Left ventricle myocardium inferior (tissue), 1 donor: ENCODE measurements around the gene MATK. TPM values are rescaled to one million over a fixed set of nuclear protein-coding genes. Genes with fewer than 3 reads are reported as not detected.
A peak's percentile ranks its signal among the peaks of the same experiment; 100 is the strongest.

Experiments used
- DNase-seq: peaks from one replicate; pipeline ENCODE4 v3.0.0-alpha.2; 2020
- H3K27ac ChIP-seq: fragments of 200-600 bp; replicated peaks from 2 replicates; pipeline ENCODE4 v1.8.0; 2021
- H3K27me3 ChIP-seq: fragments of 200-600 bp; 2 replicates; pipeline ENCODE4 v1.8.0; 2021; ENCODE audit warnings: low read depth
- H3K36me3 ChIP-seq: fragments of 200-600 bp; 2 replicates; pipeline ENCODE4 v1.8.0; 2021
- H3K4me1 ChIP-seq: fragments of 200-600 bp; 2 replicates; pipeline ENCODE4 v1.8.0; 2021
- H3K4me3 ChIP-seq: fragments of 200-600 bp; 2 replicates; pipeline ENCODE4 v1.8.0; 2021; ENCODE audit warnings: mild to moderate bottlenecking, moderate library complexity
- H3K9me3 ChIP-seq: fragments of 200-600 bp; replicated peaks from 2 replicates; pipeline ENCODE4 v1.8.0; 2021
- intact Hi-C: fragments of 100-400 bp; cut with micrococcal nuclease; formaldehyde crosslinking; loops from one replicate; pipeline ENCODE4 v1.11.0; 2022
- long read RNA-seq: library from polyadenylated mRNA; unstranded; transcript quantifications from one replicate; pipeline ENCODE4 v2.0.0, GENCODE V29; 2021
- total RNA-seq: library from RNA; stranded (reverse); fragmentation: NEBNext Ultra II Directional; extraction: Animal tissue kit (Norgen Biotek cat#: 25700); gene quantifications from one replicate; pipeline ENCODE4 v1.2.1, GENCODE V29; 2021
- TF ChIP-seq, protein P1 (sequence below): fragments of 200-600 bp; IDR thresholded peaks from 2 replicates; pipeline ENCODE4 v1.8.0; 2021; ENCODE audit warnings: antibody characterized with exemption, mild to moderate bottlenecking, borderline replicate concordance
- donor health status: DM: no; HTN: yes; CAD: no; lungs with severe emphysema.

The MATK gene
- 0.14 TPM for total RNA-seq
- long read RNA-seq, partial matches to known transcripts, result 1 of 1 reads
- long read RNA-seq, other reads (novel, unspliced or antisense), result 0 of 1 reads

DNA sequence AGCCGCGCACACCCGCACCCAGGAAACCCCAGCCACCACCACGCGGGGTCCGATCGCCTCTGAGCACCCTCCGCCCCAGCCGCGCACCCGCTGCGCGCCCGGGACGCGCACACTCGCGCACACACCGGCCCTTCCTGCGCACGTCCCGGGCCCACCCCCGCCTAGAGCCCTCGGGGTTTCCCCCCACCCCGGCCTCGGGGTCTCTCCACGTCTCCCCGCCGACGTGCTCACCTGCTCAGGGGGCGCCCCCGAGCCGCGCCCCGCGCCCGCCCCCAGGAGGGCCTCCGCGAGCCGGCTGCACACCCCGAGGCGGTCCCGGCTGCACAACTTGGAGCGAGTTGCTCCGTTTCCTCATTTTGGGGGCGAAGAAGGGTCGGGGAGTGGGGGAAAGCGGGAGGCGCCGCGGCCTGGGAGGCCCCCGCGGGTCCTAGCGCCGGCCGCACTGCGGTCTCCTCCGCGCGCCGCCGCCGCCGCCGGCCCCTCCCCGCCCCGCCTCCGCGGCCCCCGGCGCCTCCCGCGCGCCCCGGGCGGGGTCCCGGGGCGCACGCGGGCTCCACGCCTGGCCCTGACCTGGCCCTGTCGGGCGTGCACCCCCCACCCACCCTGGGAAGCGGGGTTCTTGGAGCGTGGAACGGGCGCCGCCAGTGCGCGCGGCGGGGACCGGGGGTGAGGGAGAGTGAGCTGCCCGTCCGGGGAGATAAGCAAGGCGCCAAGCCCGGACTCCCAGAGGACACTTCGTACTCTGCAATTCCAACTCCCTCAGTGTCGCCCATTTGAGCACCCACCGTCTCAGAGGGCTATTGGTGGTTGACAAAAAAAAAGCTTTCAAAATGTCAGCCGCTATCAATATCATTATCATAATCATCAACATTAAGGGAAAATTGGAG is at the start of gene MATK:
Gene MATK (minus strand): TSS at position 444 of the 887 bp plus-strand sequence. CDS start 1,246 bp downstream, outside the sequence.
- H3K9me3 ChIP-seq, result peaks cover 24% of the 10 kb centered on the region
- H3K27ac ChIP-seq, result no peak within 1 kb of the TSS
- DNase-seq, result no peak
- H3K4me3 ChIP-seq, result peak within 1 kb of the TSS; percentile 55
- peaks cover 88% of the 10 kb centered on the region for H3K27me3 ChIP-seq
- TF ChIP-seq, protein P1, sequence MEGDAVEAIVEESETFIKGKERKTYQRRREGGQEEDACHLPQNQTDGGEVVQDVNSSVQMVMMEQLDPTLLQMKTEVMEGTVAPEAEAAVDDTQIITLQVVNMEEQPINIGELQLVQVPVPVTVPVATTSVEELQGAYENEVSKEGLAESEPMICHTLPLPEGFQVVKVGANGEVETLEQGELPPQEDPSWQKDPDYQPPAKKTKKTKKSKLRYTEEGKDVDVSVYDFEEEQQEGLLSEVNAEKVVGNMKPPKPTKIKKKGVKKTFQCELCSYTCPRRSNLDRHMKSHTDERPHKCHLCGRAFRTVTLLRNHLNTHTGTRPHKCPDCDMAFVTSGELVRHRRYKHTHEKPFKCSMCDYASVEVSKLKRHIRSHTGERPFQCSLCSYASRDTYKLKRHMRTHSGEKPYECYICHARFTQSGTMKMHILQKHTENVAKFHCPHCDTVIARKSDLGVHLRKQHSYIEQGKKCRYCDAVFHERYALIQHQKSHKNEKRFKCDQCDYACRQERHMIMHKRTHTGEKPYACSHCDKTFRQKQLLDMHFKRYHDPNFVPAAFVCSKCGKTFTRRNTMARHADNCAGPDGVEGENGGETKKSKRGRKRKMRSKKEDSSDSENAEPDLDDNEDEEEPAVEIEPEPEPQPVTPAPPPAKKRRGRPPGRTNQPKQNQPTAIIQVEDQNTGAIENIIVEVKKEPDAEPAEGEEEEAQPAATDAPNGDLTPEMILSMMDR, result no peak
- H3K36me3 ChIP-seq, result no peaks in the 10 kb centered on the region
- H3K4me1 ChIP-seq, result peaks cover 8% of the 10 kb centered on the region
- intact Hi-C loops, result no loop called here

DNA sequence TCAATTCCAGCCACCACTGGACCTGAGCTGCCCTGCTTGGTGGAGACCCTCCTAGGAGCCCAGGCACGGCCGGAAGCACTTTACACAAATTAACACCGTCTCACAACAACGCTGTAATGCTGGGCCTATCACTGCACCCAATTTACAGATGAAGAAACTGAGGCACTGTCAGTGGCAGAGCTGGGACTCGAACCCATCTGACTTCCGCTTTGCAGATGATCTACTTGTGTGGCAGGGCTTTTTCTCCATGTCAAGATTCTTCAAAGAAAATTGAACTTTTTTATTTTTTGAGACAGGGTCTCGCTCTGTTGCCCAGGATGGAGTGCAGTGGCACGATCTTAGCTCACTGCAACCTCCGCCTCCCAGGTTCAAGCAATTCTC is 48.9 kb upstream of the MATK start:
- intact Hi-C loops, result no loop called here
- Histone ChIP-seq H3K4me1 (no peaks in the 10 kb centered on the region), H3K27ac (no peak overlapping the region), H3K36me3 (no peaks in the 10 kb centered on the region), H3K27me3 (peaks cover 53% of the 10 kb centered on the region), H3K4me3 (no peak overlapping the region), H3K9me3 (no peaks in the 10 kb centered on the region)
- TF ChIP-seq, protein P1, result no peak
- DNase-seq, result no peak

- no peak for DNase-seq
Measured at GRCh38 chr19:3834349-3835054, 48.3 kb upstream of the MATK start.

DNA sequence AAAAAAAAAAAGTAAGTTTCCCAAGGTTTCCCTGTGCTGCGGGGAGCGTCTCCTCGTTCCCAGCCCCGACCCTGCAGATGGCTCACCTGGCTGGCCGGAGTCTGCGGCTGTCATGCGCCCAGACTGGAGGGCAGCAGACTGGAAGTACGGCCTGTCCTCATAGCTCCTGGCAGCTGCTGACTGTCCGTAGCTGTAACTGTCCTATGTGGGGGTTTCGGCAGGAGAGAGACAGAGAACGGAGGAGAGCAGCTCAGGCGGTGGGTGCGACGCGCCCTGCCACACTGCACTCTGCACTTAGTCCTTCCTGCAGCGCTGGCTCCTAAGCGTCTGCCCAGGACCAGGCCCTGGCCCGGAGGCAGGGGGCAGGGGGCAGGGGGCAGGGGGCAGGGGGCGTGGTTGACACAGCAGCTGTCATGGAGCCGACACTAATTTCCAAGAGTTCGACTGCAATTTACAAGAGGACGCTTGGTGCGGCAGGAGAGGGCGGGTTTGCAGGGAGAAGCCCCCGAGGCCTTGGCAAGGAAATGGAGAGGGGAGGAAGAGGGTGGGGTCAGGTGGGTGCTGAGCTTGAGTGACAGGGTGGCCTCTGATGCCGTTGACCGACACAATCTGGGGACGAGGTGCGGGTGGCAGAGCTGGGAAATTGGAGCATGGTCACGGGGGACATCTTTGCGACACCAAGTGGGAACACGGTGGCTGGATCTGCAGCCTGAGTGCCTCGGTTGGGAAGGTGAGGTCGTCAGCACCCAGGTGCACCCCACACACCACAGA is 47.6 kb upstream of the MATK start:
- Histone ChIP-seq H3K4me3 (no peak overlapping the region), H3K36me3 (no peaks in the 10 kb centered on the region)
- intact Hi-C loops, result no loop called here

More at GRCh38 chr19:3834349-3835054, 48.3 kb upstream of the MATK start:
- no peak overlapping the region for H3K27ac ChIP-seq
- no peaks in the 10 kb centered on the region for H3K36me3 ChIP-seq
- TF ChIP-seq, protein P1, result no peak
- H3K9me3 ChIP-seq, result no peaks in the 10 kb centered on the region
- no peak overlapping the region for H3K4me3 ChIP-seq
- H3K4me1 ChIP-seq, result no peaks in the 10 kb centered on the region
- intact Hi-C loops, result no loop called here
- peaks cover 58% of the 10 kb centered on the region for H3K27me3 ChIP-seq

DNA sequence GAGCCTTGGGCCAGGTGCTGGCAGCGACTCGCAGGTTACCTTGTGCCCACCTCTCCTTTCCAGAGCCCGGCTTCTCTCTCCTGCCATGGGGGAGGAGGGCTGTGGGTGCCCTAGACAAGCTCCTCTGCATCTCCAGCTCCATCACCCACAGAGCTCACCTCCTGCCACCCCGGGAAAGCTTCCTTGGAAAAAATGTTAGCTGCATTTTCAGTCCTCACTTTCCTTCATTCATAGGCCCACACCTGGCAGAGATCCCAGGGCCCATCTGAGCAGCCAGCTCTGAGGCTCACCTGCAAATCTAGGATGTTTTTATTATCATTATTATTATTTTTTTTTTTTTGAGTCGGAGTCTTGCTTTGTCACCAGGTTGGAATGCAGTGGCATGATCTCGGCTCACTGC is 45.8 kb upstream of the MATK start:
- H3K4me1 ChIP-seq, result peaks cover 7% of the 10 kb centered on the region
- H3K27me3 ChIP-seq, result peaks cover 75% of the 10 kb centered on the region
- TF ChIP-seq, protein P1, result no peak
- H3K36me3 ChIP-seq, result no peaks in the 10 kb centered on the region
- intact Hi-C loops, result no loop called here
- no peak overlapping the region for H3K27ac ChIP-seq
- DNase-seq, result no peak
- H3K9me3 ChIP-seq, result no peaks in the 10 kb centered on the region
- no peak overlapping the region for H3K4me3 ChIP-seq

More for the DNA sequence above, 47.6 kb upstream of the MATK start:
- peaks cover 62% of the 10 kb centered on the region for H3K27me3 ChIP-seq
- DNase-seq, result no peak
- no peak overlapping the region for H3K27ac ChIP-seq
- TF ChIP-seq, protein P1, result no peak
- no peaks in the 10 kb centered on the region for H3K4me1 ChIP-seq
- H3K9me3 ChIP-seq, result no peaks in the 10 kb centered on the region
